Measurements from ENCODE around the gene IMPA2. TPM values are rescaled to one million over a fixed set of nuclear protein-coding genes. Genes with fewer than 3 reads are reported as not detected.

The IMPA2 gene
- total and polyA plus RNA-seq, 10 of the 15 experiments (the other 5 are each of a cell fraction or from before 2014, with no cell fraction given) = 0.24 to 21.0 (median 11.4) TPM

- no peaks in the 10 kb centered on the region for H3K4me1 ChIP-seq (ENCODE audit: control insufficient read depth, insufficient read depth, low read length)
- H3K9me3 ChIP-seq (replicated peaks; ENCODE audit: control insufficient read depth, insufficient read depth, low read length) = no peaks in the 10 kb centered on the region
- 19% methylated on average over 3 of the region's 3 CpGs for WGBS (ENCODE audit: insufficient coverage, insufficient replicate concordance, low lambda C conversion rate, missing lambda C conversion rate)
- H4K20me1 ChIP-seq (ENCODE audit: control insufficient read depth, insufficient read depth) = no peaks in the 10 kb centered on the region
- no peak for FAIRE-seq
- H3K27ac ChIP-seq (ENCODE audit: control insufficient read depth, insufficient read depth) = no peak overlapping the region
- TF ChIP-seq CTCF (IDR thresholded peaks at IDR 0.05 in 2 of 3, conservative IDR thresholded peaks at IDR 0.05 in 1 of 3; ENCODE audit: control insufficient read depth in 2 of 3, extremely low read depth in 1 of 3, insufficient read depth in 1 of 3, low read depth in 3 of 3, low read length in 3 of 3) (peak in 1 of 3 experiments; percentile 29; a peak in 1 of 6 replicates), NRF1 (conservative IDR thresholded peaks at IDR 0.05; ENCODE audit: low read depth, low read length) (no peak), RAD21 (IDR thresholded peaks at IDR 0.05; ENCODE audit: insufficient read depth, low read depth, low read length) (peak; percentile 31; the same call in 1 of the 2 replicates)
- no peak overlapping the region for H3K9ac ChIP-seq (ENCODE audit: control insufficient read depth, insufficient read depth, low read length)
- POLR2A ChIA-PET = no interaction called here
- no peak for ATAC-seq
- no peak overlapping the region for H3K4me3 ChIP-seq
- no TSS peak for BruUV-seq (replicated peaks)
- no peaks in the 10 kb centered on the region for H3K36me3 ChIP-seq (ENCODE audit: control insufficient read depth in 2 of 2, insufficient read depth in 2 of 2, low read length in 1 of 2)
- H3K4me2 ChIP-seq (ENCODE audit: control insufficient read depth, insufficient read depth) = no peak overlapping the region
- H3K79me2 ChIP-seq (ENCODE audit: control insufficient read depth, insufficient read depth, low read length) = no peaks in the 10 kb centered on the region
- no peak for DNase-seq (ENCODE audit: low read depth, low spot score)
- no peaks in the 10 kb centered on the region; a peak in 1 of 4 replicates for H3K27me3 ChIP-seq (replicated peaks in 1 of 2; ENCODE audit: control insufficient read depth in 2 of 2, insufficient read depth in 2 of 2, low read length in 1 of 2)
- intact Hi-C loops (cut with micrococcal nuclease; ENCODE audit: unreplicated experiment) (no loop called here), in situ Hi-C loops (cut with MboI) (no loop called here)
- H2AFZ ChIP-seq (ENCODE audit: control insufficient read depth, low read depth, low read length) = no peak overlapping the region
- CTCF ChIA-PET = interaction anchor here (0.6 to 1.2 kb wide), 2 partner anchors 164 to 197 kb away, joined by 3 read pairs; no protein-coding TSS in a partner anchor
- RAD21 ChIA-PET (ENCODE audit: unreplicated experiment) = no interaction called here
- SMC1A ChIA-PET (ENCODE audit: uncharacterized antibody, unreplicated experiment) = no interaction called here
Observed at GRCh38 chr18:12074736-12075135, 93.4 kb downstream of the IMPA2 start.

GRCh38 chr18:12076424-12077140 is 95.3 kb downstream of the IMPA2 start:
- no peak overlapping the region for H3K4me2 ChIP-seq (ENCODE audit: control insufficient read depth, insufficient read depth)
- no peak overlapping the region for H2AFZ ChIP-seq (ENCODE audit: control insufficient read depth, low read depth, low read length)
- ATAC-seq = peak; percentile 48
- no peaks in the 10 kb centered on the region for H4K20me1 ChIP-seq (ENCODE audit: control insufficient read depth, insufficient read depth)
- H3K27ac ChIP-seq (ENCODE audit: control insufficient read depth, insufficient read depth) = no peak overlapping the region
- no peaks in the 10 kb centered on the region for H3K36me3 ChIP-seq (ENCODE audit: control insufficient read depth in 2 of 2, insufficient read depth in 2 of 2, low read length in 1 of 2)
- no peaks in the 10 kb centered on the region for H3K9me3 ChIP-seq (replicated peaks; ENCODE audit: control insufficient read depth, insufficient read depth, low read length)
- BruUV-seq (replicated peaks) = no TSS peak
- intact Hi-C loops (cut with micrococcal nuclease; ENCODE audit: unreplicated experiment) (no loop called here), in situ Hi-C loops (cut with MboI) (no loop called here)
- POLR2A ChIA-PET = no interaction called here
- FAIRE-seq = no peak
- H3K4me1 ChIP-seq (ENCODE audit: control insufficient read depth, insufficient read depth, low read length) = no peaks in the 10 kb centered on the region
- SMC1A ChIA-PET (ENCODE audit: uncharacterized antibody, unreplicated experiment) = no interaction called here
- H3K27me3 ChIP-seq (replicated peaks in 1 of 2; ENCODE audit: control insufficient read depth in 2 of 2, insufficient read depth in 2 of 2, low read length in 1 of 2) = no peaks in the 10 kb centered on the region
- 86% methylated on average over 24 of the region's 59 CpGs for WGBS (ENCODE audit: insufficient coverage, insufficient replicate concordance, low lambda C conversion rate, missing lambda C conversion rate)
- H3K79me2 ChIP-seq (ENCODE audit: control insufficient read depth, insufficient read depth, low read length) = no peaks in the 10 kb centered on the region
- CTCF ChIA-PET = no interaction called here
- no peak for DNase-seq (ENCODE audit: low read depth, low spot score)
- RAD21 ChIA-PET (ENCODE audit: unreplicated experiment) = no interaction called here
- no peak overlapping the region for H3K9ac ChIP-seq (ENCODE audit: control insufficient read depth, insufficient read depth, low read length)
- H3K4me3 ChIP-seq = no peak overlapping the region
- no peak for TF ChIP-seq SUPT20H (IDR thresholded peaks at IDR 0.05; ENCODE audit: borderline replicate concordance, control insufficient read depth, low read depth, low read length)
- no peak for TF ChIP-seq RBBP5 (conservative IDR thresholded peaks at IDR 0.05)
- TF ChIP-seq GATAD2B (conservative IDR thresholded peaks at IDR 0.05; ENCODE audit: low read depth) = no peak
- no peak for TF ChIP-seq BRCA1 (IDR thresholded peaks at IDR 0.05; ENCODE audit: low read depth, low read length)
- no peak for TF ChIP-seq IKZF2 (IDR thresholded peaks at IDR 0.05)
- TF ChIP-seq SUZ12 (IDR thresholded peaks at IDR 0.05; ENCODE audit: unreplicated experiment) = no peak
- no peak for TF ChIP-seq EED (IDR thresholded peaks at IDR 0.05; ENCODE audit: low read depth)
- TF ChIP-seq RB1 (IDR thresholded peaks at IDR 0.05; ENCODE audit: borderline replicate concordance) = no peak
- TF ChIP-seq PBX3 (IDR thresholded peaks at IDR 0.05; ENCODE audit: insufficient replicate concordance, low read depth, low read length) = no peak
- no peak for TF ChIP-seq IRF4 (IDR thresholded peaks at IDR 0.05; ENCODE audit: low read depth, low read length)
- no peak for TF ChIP-seq NR2C2 (IDR thresholded peaks at IDR 0.05; ENCODE audit: borderline replicate concordance, control insufficient read depth, insufficient read length, low read depth)
- no peak for TF ChIP-seq TCF7 (IDR thresholded peaks at IDR 0.05; ENCODE audit: borderline replicate concordance)

All from GM12878 (cell line).